Neural progenitor cell (in vitro differentiated cells): ENCODE measurements around the gene EGLN1. TPM values are rescaled to one million over a fixed set of nuclear protein-coding genes. Genes with fewer than 3 reads are reported as not detected.

Experiments
- DNase-seq: peaks from one replicate; pipeline ENCODE4 v3.0.0-alpha.2; 2016; ENCODE audit warnings: low spot score
- H2AFZ ChIP-seq: fragments of 200-600 bp; sonication (generic); replicated peaks from 2 replicates; pipeline ENCODE4 v1.6.1; 2016; ENCODE audit warnings: antibody characterized with exemption
- H3F3A ChIP-seq: fragments of 200-600 bp; sonication (generic); 2 replicates; pipeline ENCODE4 v1.6.1; 2016; ENCODE audit warnings: antibody characterized with exemption, low read depth
- H3K27ac ChIP-seq: fragments of 200-600 bp; sonication (generic); 2 replicates; pipeline ENCODE4 v1.5.1; 2016; ENCODE audit warnings: mild to moderate bottlenecking
- H3K27me3 ChIP-seq: fragments of 200-600 bp; sonication (generic); 2 replicates; pipeline ENCODE4 v1.6.1; 2016; ENCODE audit warnings: mild to moderate bottlenecking, moderate library complexity
- H3K36me3 ChIP-seq: fragments of 200-600 bp; sonication (generic); 2 replicates; pipeline ENCODE4 v1.5.1; 2016
- H3K4me1 ChIP-seq: fragments of 200-600 bp; sonication (generic); 2 replicates; pipeline ENCODE4 v1.6.1; 2016; ENCODE audit warnings: mixed run types
- H3K4me2 ChIP-seq: fragments of 200-600 bp; sonication (generic); 2 replicates; pipeline ENCODE4 v1.6.1; 2016
- H3K4me3 ChIP-seq: fragments of 200-600 bp; sonication (generic); 2 replicates; pipeline ENCODE4 v1.5.1; 2016
- H3K79me2 ChIP-seq: fragments of 200-600 bp; sonication (generic); 2 replicates; pipeline ENCODE4 v1.6.1; 2016; ENCODE audit warnings: low read depth
- H3K9ac ChIP-seq: fragments of 200-600 bp; sonication (generic); 2 replicates; pipeline ENCODE4 v1.6.1; 2016
- H3K9me3 ChIP-seq: fragments of 200-600 bp; sonication (generic); 2 replicates; pipeline ENCODE4 v1.5.1; 2016; ENCODE audit warnings: low read depth
- H4K20me1 ChIP-seq: fragments of 200-600 bp; sonication (generic); 2 replicates; pipeline ENCODE4 v1.6.1; 2016; ENCODE audit warnings: low read depth
- H3K27ac Mint-ChIP-seq: 3 replicates; pipeline ENCODE4 v1.8.0; 2021; ENCODE audit warnings: mixed read lengths
- H3K27me3 Mint-ChIP-seq: 2 replicates; pipeline ENCODE4 v1.8.0; 2022; ENCODE audit warnings: low read depth, mild to moderate bottlenecking, inconsistent platforms, moderate library complexity, mixed read lengths; ENCODE audit not compliant: insufficient read depth
- H3K36me3 Mint-ChIP-seq: 3 replicates; pipeline ENCODE4 v1.8.0; 2021; ENCODE audit warnings: mixed read lengths
- H3K4me1 Mint-ChIP-seq: 3 replicates; pipeline ENCODE4 v1.8.0; 2021; ENCODE audit warnings: mixed read lengths
- H3K4me3 Mint-ChIP-seq: 3 replicates; pipeline ENCODE4 v1.8.0; 2021; ENCODE audit warnings: mild to moderate bottlenecking, moderate library complexity, mixed read lengths
- H3K9me3 Mint-ChIP-seq: 3 replicates; pipeline ENCODE4 v1.8.0; 2020; ENCODE audit warnings: mixed read lengths
- EZH2 ChIP-seq: fragments of 200-600 bp; sonication (generic); IDR thresholded peaks from 2 replicates; pipeline ENCODE4 v1.6.1; 2017; ENCODE audit warnings: antibody characterized with exemption, mild to moderate bottlenecking, moderate library complexity
- EZH2phosphoT487 ChIP-seq: fragments of 200-600 bp; sonication (generic); IDR thresholded peaks from 2 replicates; pipeline ENCODE4 v1.6.1; 2017; ENCODE audit warnings: antibody characterized with exemption
- total RNA-seq: library from RNA; depleted of rRNA; stranded (reverse); fragments of >200 nt; gene quantifications from 2 replicates; pipeline ENCODE4 v1.2.3, GENCODE V29; 2015; ENCODE audit warnings: low replicate concordance
- TF ChIP-seq, protein P1 (sequence below): fragments of 200-600 bp; sonication (generic); IDR thresholded peaks from 2 replicates; pipeline ENCODE4 v1.5.1; 2017; ENCODE audit warnings: antibody characterized with exemption, mild to moderate bottlenecking

EGLN1 gene
- total RNA-seq, 1 donor from 2014 or later = 30.3 TPM

DNA sequence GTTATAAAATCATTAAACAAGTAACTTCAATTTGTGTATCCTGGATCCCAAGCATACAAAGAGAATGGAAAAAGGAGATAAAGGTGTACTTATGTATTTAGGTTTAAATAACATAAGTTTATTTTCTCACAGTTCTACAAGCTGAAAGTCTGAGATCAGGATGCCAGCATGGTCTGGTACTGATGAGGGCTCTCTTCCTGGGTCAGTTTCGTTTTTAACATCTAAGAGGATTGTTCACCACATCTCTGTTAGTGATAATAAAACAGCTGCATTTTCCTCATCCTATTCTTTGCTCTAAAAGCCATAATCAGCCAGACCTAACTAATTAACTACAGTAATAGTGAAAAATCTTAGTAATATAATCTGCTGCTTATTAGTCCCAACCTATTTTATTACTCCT is 5.2 kb downstream of the EGLN1 start:
- H3K9ac ChIP-seq = no peak overlapping the region
- H3F3A ChIP-seq = peaks cover 14% of the 10 kb centered on the region
- peaks cover 14% of the 10 kb centered on the region for H3K4me1 ChIP-seq
- Mint-ChIP-seq H3K4me3 (peak overlapping the region; percentile 24), H3K36me3 (peaks cover 14% of the 10 kb centered on the region), H3K4me1 (peaks cover 32% of the 10 kb centered on the region), H3K9me3 (no peaks in the 10 kb centered on the region), H3K27ac (no peak overlapping the region), H3K27me3 (no peaks in the 10 kb centered on the region)
- peaks cover 35% of the 10 kb centered on the region for H3K27me3 ChIP-seq
- no peaks in the 10 kb centered on the region for H3K9me3 ChIP-seq
- H3K79me2 ChIP-seq = peaks cover 57% of the 10 kb centered on the region
- peaks cover 91% of the 10 kb centered on the region for H4K20me1 ChIP-seq
- peak overlapping the region; percentile 83 for H3K4me2 ChIP-seq
- TF ChIP-seq, protein P1, sequence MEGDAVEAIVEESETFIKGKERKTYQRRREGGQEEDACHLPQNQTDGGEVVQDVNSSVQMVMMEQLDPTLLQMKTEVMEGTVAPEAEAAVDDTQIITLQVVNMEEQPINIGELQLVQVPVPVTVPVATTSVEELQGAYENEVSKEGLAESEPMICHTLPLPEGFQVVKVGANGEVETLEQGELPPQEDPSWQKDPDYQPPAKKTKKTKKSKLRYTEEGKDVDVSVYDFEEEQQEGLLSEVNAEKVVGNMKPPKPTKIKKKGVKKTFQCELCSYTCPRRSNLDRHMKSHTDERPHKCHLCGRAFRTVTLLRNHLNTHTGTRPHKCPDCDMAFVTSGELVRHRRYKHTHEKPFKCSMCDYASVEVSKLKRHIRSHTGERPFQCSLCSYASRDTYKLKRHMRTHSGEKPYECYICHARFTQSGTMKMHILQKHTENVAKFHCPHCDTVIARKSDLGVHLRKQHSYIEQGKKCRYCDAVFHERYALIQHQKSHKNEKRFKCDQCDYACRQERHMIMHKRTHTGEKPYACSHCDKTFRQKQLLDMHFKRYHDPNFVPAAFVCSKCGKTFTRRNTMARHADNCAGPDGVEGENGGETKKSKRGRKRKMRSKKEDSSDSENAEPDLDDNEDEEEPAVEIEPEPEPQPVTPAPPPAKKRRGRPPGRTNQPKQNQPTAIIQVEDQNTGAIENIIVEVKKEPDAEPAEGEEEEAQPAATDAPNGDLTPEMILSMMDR = no peak
- TF ChIP-seq EZH2phosphoT487 = no peak
- TF ChIP-seq EZH2 = no peak
- H3K27ac ChIP-seq = no peak overlapping the region
- no peak overlapping the region for H2AFZ ChIP-seq
- no peaks in the 10 kb centered on the region for H3K36me3 ChIP-seq
- H3K4me3 ChIP-seq = no peak overlapping the region
- no peak for DNase-seq

DNA sequence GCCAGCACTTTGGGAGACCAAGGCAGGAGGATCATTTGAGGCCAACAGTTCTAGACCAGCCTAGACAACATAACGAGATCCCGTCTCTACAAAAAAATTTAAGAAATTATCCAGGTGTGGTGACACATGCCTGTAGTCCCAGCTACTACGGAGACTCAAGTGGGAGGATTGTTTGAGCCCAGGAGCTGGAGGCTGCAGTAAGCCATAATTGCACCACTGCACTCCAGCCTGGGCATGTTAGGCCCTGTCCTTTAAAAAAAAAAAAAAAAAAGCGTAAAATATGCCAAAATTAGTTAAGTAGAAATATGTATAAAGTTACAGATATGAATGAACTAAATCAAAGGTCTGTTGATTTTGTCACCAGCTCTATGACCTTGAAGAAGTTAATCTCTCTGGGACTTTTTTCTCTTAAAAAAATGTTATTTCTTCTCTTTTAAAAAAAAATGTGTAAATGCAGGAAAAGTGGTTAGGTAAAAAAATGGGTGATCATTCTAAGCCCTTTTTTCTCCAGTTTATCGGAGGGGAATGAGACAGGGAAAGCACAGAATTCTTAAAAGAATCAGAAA is 7.0 kb downstream of the EGLN1 start:
- H3K4me3 ChIP-seq = no peak overlapping the region
- no peak overlapping the region for H2AFZ ChIP-seq
- no peaks in the 10 kb centered on the region for H3K27me3 Mint-ChIP-seq
- no peaks in the 10 kb centered on the region for H3K9me3 Mint-ChIP-seq
- H3K4me3 Mint-ChIP-seq = no peak overlapping the region
- no peaks in the 10 kb centered on the region for H3F3A ChIP-seq
- H3K4me1 ChIP-seq = peaks cover 14% of the 10 kb centered on the region
- H4K20me1 ChIP-seq = peaks cover 96% of the 10 kb centered on the region
- H3K9ac ChIP-seq = no peak overlapping the region
- H3K36me3 ChIP-seq = no peaks in the 10 kb centered on the region
- no peaks in the 10 kb centered on the region for H3K9me3 ChIP-seq
- TF ChIP-seq, protein P1 = no peak
- H3K4me2 ChIP-seq = no peak overlapping the region
- DNase-seq = no peak
- no peak overlapping the region for H3K27ac ChIP-seq
- H3K27ac Mint-ChIP-seq = no peak overlapping the region
- H3K4me1 Mint-ChIP-seq = peaks cover 32% of the 10 kb centered on the region
- peaks cover 53% of the 10 kb centered on the region for H3K79me2 ChIP-seq
- peaks cover 20% of the 10 kb centered on the region for H3K27me3 ChIP-seq
- H3K36me3 Mint-ChIP-seq = peaks cover 14% of the 10 kb centered on the region

DNA sequence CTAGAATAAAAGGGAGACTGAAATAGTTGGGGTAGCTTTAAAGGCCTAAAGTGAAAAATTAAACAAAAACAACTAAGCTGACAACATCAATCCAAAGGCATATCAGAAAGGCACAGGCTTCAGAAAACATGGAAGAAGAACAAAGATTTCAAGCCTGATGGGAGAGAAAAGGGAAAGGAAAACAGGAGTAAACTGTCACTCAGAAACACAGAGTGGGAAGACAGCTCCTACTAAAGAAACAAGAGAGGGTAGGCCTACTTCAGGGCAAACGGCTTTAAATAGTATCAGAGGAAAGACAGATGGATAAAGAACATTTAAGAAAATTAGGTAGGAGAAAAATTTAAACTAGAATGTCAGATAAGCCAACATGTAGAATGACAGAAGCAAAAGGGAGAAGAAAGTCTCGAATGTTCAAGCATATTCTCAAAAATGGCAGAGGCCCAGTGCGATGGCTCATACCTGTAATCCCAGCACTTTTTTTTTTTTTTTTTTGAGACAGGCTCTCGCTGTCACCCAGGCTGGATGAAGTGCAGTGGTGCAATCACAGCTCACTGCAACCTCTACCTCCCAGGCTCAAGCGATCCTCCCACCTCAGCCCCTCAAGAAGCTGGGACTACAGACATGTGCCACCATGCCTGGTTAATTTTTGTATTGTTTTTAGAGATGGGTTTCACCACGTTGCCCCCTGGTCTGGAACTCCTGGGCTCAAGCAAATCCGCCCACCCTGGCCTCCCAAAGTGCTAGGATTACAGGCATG is 7.6 kb downstream of the EGLN1 start:
- no peaks in the 10 kb centered on the region for H3K36me3 ChIP-seq
- Mint-ChIP-seq H3K36me3 (peaks cover 14% of the 10 kb centered on the region), H3K9me3 (no peaks in the 10 kb centered on the region), H3K4me3 (no peak overlapping the region), H3K4me1 (peaks cover 28% of the 10 kb centered on the region), H3K27ac (no peak overlapping the region), H3K27me3 (no peaks in the 10 kb centered on the region)
- peaks cover 96% of the 10 kb centered on the region for H4K20me1 ChIP-seq
- no peak for DNase-seq
- peaks cover 14% of the 10 kb centered on the region for H3K27me3 ChIP-seq
- H2AFZ ChIP-seq = no peak overlapping the region
- no peaks in the 10 kb centered on the region for H3K9me3 ChIP-seq
- H3K4me3 ChIP-seq = no peak overlapping the region
- peaks cover 46% of the 10 kb centered on the region for H3K79me2 ChIP-seq
- H3K9ac ChIP-seq = no peak overlapping the region
- TF ChIP-seq EZH2 = no peak
- TF ChIP-seq, protein P1 = no peak
- peaks cover 9% of the 10 kb centered on the region for H3K4me1 ChIP-seq
- no peaks in the 10 kb centered on the region for H3F3A ChIP-seq
- H3K27ac ChIP-seq = no peak overlapping the region
- no peak overlapping the region for H3K4me2 ChIP-seq
